Endothelial cell of umbilical vein (primary cell): ENCODE data around the gene PCSK6.

Experiments
- EZH2 ChIP-seq: IDR thresholded peaks from 2 replicates; pipeline ENCODE4 v1.6.1; 2012; ENCODE audit warnings: borderline replicate concordance, low read depth, mild to moderate bottlenecking, moderate library complexity, low read length, inconsistent platforms; ENCODE audit not compliant: severe bottlenecking
- POLR2A ChIP-seq: IDR thresholded peaks from 2 replicates; pipeline ENCODE4 v1.6.1; 2012; ENCODE audit warnings: low read depth, mild to moderate bottlenecking, control low read depth, low read length
- TF ChIP-seq, protein P1 (sequence below), 2 donors: IDR thresholded peaks; 1 replicate in 1 of 2; 2 replicates in 1 of 2; pipeline ENCODE4 v1.5.1; 2011; ENCODE audit warnings: low read length in 2 of 2, mild to moderate bottlenecking in 2 of 2, moderate library complexity in 2 of 2, control low read depth in 1 of 2, inconsistent platforms in 1 of 2, low read depth in 1 of 2; ENCODE audit not compliant: insufficient read depth in 1 of 2; ENCODE audit errors: extremely low read depth in 1 of 2
- TF ChIP-seq, protein P2 (sequence below): IDR thresholded peaks from 2 replicates; pipeline ENCODE4 v1.6.1; 2011; ENCODE audit not compliant: insufficient read depth, insufficient read length

DNA sequence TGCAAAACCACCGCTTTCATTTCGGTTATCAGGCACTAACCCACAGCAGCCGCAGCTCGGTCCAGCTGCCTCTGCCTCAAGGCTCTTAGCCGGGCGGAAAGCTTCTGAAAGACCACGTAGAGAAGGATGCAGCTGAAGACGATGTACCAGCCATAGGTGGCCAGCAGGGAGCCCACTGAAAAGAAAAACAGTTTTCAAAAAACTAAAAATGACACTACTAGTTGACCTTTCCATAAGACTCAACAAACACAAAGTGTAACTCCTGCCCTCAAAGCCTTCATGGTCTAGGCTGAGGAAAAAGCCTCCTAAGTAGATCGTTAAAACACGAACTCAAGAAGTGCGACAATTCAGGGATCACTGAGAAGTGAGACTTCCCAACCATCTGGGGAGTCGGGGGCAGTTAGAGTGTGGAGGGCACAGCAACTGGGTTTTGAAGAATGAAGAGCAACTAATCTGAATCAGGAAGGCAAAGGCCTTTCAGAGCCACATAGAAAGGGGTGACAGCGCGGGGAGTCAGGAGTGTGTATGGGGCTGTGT lies 212.9 kb downstream of the PCSK6 start:
- TF ChIP-seq, protein P1, sequence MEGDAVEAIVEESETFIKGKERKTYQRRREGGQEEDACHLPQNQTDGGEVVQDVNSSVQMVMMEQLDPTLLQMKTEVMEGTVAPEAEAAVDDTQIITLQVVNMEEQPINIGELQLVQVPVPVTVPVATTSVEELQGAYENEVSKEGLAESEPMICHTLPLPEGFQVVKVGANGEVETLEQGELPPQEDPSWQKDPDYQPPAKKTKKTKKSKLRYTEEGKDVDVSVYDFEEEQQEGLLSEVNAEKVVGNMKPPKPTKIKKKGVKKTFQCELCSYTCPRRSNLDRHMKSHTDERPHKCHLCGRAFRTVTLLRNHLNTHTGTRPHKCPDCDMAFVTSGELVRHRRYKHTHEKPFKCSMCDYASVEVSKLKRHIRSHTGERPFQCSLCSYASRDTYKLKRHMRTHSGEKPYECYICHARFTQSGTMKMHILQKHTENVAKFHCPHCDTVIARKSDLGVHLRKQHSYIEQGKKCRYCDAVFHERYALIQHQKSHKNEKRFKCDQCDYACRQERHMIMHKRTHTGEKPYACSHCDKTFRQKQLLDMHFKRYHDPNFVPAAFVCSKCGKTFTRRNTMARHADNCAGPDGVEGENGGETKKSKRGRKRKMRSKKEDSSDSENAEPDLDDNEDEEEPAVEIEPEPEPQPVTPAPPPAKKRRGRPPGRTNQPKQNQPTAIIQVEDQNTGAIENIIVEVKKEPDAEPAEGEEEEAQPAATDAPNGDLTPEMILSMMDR (IDR thresholded peaks at IDR 0.05; ENCODE audit: extremely low read depth in 1 of 2, insufficient read depth in 1 of 2, low read depth in 1 of 2, low read length in 2 of 2), result peak; percentile 43 to 51
- TF ChIP-seq, protein P2, sequence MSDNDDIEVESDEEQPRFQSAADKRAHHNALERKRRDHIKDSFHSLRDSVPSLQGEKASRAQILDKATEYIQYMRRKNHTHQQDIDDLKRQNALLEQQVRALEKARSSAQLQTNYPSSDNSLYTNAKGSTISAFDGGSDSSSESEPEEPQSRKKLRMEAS, result no peak
- TF ChIP-seq POLR2A (no peak), EZH2 (no peak)
